HG03457 (cell line): ENCODE results near the gene C4B.

Experiments
- ATAC-seq: cut with Tn5 transposase; IDR thresholded peaks from one replicate; pipeline ENCODE4 v1.9.1; 2021; ENCODE audit warnings: moderate number of reproducible peaks; ENCODE audit not compliant: unreplicated experiment

C4B gene

GRCh38 chr6:32079566-32080290 lies 65.1 kb downstream of the C4B start:
- no peak for ATAC-seq

GRCh38 chr6:32081168-32081990 lies 66.8 kb downstream of the C4B start:
- ATAC-seq = no peak

- ATAC-seq = no peak
Observed at GRCh38 chr6:32082478-32082877, 67.9 kb downstream of the C4B start.

GRCh38 chr6:32082935-32083334 lies 68.3 kb downstream of the C4B start:
- no peak for ATAC-seq

DNA sequence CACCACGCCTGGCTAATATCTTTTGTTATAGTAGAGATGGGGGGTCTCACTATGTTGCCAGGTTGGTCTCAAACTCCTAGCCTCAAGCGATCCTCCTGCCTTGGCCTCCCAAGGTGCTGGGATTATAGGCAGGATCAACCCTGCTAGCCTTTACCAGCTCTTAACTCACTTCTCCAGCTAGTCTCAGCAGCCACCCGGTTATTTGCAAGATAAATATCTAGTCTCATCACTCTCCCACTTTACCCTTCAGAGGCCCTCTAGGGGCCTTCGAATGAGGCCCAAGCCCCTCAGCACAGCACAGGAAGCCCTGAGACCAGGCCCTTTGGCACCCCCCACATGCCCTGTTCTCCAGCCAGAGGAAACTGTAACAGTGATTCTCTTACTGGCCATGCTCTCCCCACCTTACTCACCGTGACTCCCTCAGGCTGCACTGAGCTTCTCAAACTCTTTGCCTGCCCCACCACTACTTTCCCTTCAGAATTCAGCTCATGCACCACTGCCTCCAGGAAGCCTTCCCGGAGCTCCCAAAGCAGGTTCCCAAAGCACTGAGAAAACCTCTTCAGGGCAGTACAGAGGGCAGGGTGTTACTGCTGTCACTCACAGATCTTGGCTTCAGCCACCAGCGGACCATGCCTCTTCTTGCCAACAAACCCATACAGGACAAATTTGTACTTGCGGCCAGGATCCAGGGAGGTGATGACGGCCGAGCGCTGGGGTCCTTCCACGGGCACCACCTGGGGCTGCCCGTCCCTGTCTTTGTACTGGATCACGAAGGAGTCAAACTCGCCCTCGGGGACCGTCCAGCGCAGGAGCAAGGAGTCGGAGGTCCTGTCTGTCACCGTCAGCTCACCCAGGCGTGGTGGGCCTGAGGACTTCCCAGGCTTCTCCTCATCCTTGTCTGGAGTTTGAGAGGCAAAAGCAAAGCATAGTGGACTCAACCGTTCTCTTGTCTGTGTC lies 69.5 kb downstream of the C4B start:
- ATAC-seq = no peak

GRCh38 chr6:32084780-32085179 lies 70.2 kb downstream of the C4B start:
- ATAC-seq = no peak
